HUDEP-2 (cell line): ENCODE measurements around the gene EPHA6.
"Not testable (repeated sequence)": the region's sequence is repeated elsewhere in the genome, so short reads cannot be mapped to it uniquely, and the experiment has no call there.

Source experiments
- DNase-seq, 76 experiments: peaks; one replicate each; lab custom pipeline; 2025; ENCODE audit not compliant: unreplicated experiment in 76 of 76; lab: John Stamatoyannopoulos, UW

The EPHA6 gene

DNA sequence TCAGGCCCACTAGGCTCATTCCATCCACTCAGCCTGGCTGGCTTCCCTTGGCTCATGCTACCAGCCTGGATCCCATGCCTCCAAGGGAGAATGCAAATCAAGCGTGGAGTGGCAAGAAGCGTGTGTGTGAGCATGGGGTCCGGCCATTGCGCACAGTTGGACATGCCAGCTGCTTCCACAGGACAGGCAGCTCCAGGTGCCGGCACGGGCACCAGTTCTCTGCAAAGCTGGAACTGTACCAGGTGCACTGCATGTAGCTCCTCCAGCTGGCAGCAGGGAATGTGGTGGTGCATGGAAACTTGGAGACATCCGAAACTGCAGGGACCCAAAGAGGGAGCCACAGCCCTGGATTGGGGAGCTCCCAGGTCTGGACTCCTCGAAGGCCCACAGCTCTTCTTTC lies 449.8 kb downstream of the EPHA6 start:
- DNase-seq: no peak

- no peak for DNase-seq
Measured at GRCh38 chr3:97265237-97266005, 451.0 kb downstream of the EPHA6 start.

DNA sequence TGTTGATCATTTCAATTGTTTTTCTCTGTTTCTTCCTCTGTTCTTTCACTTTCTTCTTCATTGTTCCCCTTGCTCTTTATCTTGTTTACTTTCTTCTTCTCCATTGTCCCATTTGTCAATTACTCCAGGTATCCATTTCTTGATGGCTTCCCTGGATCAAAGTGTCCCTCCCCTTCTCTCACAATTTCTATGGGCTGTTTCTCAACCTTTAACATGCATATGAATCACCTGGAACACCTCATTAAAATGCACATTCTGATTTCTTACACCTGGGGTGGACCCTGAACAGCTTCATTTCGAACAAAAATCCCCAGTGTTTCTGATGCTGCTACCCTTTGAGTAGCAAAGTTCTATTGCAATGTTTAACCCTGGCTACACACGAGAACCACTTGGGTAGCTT lies 454.8 kb downstream of the EPHA6 start:
- DNase-seq: no peak

DNA sequence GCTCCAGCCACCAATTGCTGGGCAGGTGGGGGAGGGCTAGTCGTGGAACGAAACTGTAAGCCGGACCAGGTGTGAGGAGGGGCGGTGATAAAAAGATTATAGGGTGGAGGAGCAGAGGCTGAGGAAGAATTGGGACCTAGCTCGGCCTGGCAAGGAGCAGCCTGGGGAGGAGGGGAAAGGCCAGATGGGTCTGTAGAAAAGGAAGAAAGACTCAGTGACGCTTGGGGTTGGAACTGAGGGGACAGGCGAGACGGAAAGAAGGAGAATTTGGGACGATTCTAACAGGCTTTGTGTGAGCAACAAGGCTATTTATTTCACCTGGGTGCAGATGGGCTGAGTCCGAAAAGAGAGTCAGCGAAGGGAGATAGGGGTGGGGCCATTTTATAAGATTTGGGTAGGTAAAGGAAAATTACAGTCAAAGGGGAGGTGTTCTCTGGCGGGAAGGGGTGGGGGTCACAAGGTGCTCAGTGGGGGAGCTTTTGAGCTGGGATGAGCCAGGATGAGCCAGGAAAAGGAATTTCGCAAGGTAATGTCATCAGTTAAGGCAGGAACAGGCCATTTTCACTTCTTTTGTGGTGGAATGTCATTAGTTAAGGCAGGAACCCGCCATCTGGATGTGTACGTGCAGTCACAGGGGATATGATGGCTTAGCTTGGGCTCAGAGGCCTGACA lies 462.6 kb downstream of the EPHA6 start:
- not testable (repeated sequence) for DNase-seq

- no peak for DNase-seq
Measured at GRCh38 chr3:97277708-97278107, 463.3 kb downstream of the EPHA6 start.

- DNase-seq: no peak
Measured at GRCh38 chr3:97278506-97278905, 464.1 kb downstream of the EPHA6 start.

DNA sequence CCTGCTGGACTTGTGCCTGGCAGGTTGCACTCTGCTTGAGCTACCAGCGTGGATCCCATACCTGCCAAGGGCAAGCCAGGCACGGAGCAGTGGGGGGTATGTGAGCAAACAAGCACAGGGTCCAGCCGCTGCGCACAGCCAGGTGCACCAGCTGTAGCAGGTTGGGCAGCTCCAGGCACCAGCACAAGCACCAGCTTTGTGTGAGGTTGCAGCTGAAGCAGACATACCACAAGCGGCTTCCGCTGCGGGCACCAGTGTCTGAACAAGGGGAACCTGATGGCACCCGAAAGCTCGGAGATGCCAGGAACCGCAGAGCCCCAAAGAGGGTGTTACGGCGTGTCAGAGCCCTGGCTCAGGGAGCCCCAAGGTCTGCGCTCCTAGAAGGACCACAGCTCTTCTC lies 477.5 kb downstream of the EPHA6 start:
- DNase-seq: no peak

DNA sequence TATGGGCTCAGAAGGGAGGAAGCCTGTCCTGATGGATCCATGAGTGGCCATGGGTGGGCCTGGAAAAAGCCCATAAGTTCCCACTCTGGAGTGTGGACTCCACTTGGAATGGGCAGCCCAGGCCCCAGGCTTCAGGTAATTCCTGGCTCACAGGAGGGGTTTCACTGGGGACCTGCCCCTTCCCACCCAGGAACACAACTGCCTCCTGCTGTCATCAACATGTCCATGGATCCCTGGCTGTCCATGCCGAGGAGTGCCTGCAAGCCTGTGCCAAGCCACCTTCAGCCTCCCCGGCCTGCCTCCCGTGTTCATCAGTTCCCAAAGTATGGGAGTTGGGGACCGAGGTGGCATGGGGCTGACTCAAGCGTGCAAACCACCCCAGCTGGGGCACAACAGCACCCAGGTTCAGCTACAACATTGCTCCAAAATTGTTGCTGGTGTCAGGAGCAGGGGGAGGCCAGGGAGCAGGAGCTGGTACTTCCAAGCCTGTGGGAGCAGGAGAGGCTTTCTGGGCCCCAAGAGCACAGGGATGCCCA lies 479.3 kb downstream of the EPHA6 start:
- no peak for DNase-seq

DNA sequence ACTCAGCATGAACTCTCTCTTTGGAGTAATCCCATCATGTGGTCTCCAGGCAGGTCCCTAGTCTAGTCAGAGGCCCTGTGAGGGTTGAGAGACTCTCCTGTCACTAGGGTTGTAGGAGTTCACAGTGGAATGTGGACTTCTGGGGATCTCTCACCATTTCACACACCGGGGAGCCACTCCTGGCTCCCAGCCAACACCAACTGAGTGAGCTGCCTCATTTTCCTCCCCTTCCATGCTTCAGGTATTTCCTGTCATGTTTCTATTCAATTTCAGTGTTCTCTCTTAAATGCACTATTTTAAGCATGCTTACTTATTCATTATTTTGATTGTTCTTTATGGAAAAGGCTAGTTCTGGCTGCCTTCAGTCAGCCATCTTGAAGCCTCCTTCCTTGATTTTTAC lies 482.6 kb downstream of the EPHA6 start:
- DNase-seq: no peak

DNA sequence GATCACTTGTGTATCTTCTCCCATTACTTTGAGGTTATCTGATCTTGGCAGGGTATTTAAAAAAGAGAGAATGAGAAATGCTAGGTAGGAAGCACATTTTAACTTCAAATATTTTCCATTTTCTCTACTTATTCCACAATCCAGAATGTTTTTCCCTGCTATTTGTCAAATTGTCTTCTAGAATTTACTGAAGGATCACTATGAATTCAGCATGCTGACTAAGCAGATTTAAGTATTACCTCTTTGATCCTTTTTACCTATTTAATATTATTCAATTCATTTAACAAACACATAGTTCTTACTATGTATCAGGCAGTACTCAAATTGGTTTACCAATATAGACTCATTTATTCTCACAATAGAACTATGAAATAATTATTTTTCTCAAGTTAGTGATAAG lies 486.7 kb downstream of the EPHA6 start:
- DNase-seq: no peak

- DNase-seq: no peak
Measured at GRCh38 chr3:97306226-97306625, 491.8 kb downstream of the EPHA6 start.

- DNase-seq: no peak
Measured at GRCh38 chr3:97338375-97338774, 524.0 kb downstream of the EPHA6 start.

- no peak for DNase-seq
Measured at GRCh38 chr3:97340940-97341339, 526.5 kb downstream of the EPHA6 start.

- DNase-seq: no peak
Measured at GRCh38 chr3:97347780-97348179, 533.4 kb downstream of the EPHA6 start.

DNA sequence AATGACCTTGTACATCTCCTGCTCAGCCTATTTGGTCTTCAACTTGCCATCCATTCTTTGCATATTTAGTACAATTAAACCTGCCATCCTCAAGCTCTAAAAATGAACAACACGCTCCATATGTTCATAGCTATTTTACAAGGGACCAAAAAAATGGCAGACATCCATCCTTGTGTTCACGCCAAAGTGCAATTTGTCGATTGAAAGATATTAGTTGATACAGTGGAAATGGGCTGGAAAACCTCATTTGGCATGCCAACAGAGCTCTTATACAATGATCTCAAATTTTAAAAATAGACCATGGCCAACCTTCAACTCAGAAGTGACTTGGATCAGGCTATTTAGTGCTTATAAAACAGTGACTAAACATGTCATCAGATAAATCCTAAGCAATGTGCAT lies 536.6 kb downstream of the EPHA6 start:
- no peak for DNase-seq

- no peak for DNase-seq
Measured at GRCh38 chr3:97353176-97353575, 538.8 kb downstream of the EPHA6 start.

- DNase-seq: no peak
Measured at GRCh38 chr3:97359977-97360376, 545.6 kb downstream of the EPHA6 start.

- no peak for DNase-seq
Measured at GRCh38 chr3:97360804-97361203, 546.4 kb downstream of the EPHA6 start.

- DNase-seq: no peak
Measured at GRCh38 chr3:97384583-97384982, 570.2 kb downstream of the EPHA6 start.

- no peak for DNase-seq
Measured at GRCh38 chr3:97388774-97389173, 574.4 kb downstream of the EPHA6 start.

- no peak for DNase-seq
Measured at GRCh38 chr3:97389936-97390335, 575.5 kb downstream of the EPHA6 start.

DNA sequence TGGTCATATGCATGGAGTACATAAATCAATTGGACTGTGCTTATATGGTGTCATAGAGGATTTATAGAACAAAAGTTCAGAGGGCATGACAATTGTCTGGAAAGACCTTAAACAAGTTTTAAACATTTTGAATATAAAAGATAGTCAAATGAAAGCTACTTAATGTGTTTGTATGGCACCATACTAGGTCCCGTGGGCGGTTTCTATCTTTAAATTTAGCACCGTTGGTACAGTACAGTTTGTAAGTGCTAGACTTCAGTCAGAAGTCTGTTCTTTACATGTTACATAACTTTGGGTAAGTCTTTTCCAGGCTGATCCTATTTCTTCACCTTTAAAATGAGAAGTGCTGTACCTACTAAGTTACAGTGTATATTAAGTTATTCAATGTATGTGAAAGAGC lies 576.8 kb downstream of the EPHA6 start:
- DNase-seq: no peak
